Transverse colon (tissue), 4 donors: ENCODE data around the gene IL17RD.

ENCODE experiments used
- CTCF ChIP-seq, 5 experiments: fragments of 200-600 bp in 3 of 5; fragments of 450-650 bp in 2 of 5; sonication (generic) in 3 of 5; IDR thresholded peaks; 1 replicate in 2 of 5; 2 replicates in 3 of 5; pipeline ENCODE4 v1.5.1; 2016 to 2017; ENCODE audit warnings: antibody characterized with exemption in 5 of 5, inconsistent platforms in 3 of 5, mild to moderate bottlenecking in 2 of 5, moderate library complexity in 1 of 5
- EP300 ChIP-seq: sonication (generic); formaldehyde crosslinking; IDR thresholded peaks from one replicate; pipeline ENCODE4 v1.6.1; 2017; ENCODE audit warnings: antibody characterized with exemption, low read depth
- POLR2AphosphoS5 ChIP-seq, 3 donors: sonication (generic); formaldehyde crosslinking; IDR thresholded peaks; one replicate each; pipeline ENCODE4 v1.6.1; 2016; ENCODE audit warnings: antibody characterized with exemption in 3 of 3

GRCh38 chr3:57163751-57164150 is 1.4 kb downstream of the IL17RD start:
- no peak for TF ChIP-seq CTCF (IDR thresholded peaks at IDR 0.05)
- no peak for TF ChIP-seq EP300
- no peak for TF ChIP-seq POLR2AphosphoS5 (IDR thresholded peaks at IDR 0.05)
